SU-DHL-6 (cell line): ENCODE data around the gene IL6ST.

Source experiments
- H2AFZ ChIP-seq: fragments of 200-600 bp; sonication (generic); 2 replicates; pipeline ENCODE4 v1.6.1; 2014; ENCODE audit warnings: low read depth, mild to moderate bottlenecking, moderate library complexity, mixed read lengths, antibody characterized with exemption, low read length; ENCODE audit not compliant: severe bottlenecking
- H3F3A ChIP-seq: fragments of 200-600 bp; shearing (Covaris generic); 2 replicates; pipeline ENCODE4 v1.6.0; 2016; ENCODE audit warnings: antibody characterized with exemption, mild to moderate bottlenecking; ENCODE audit not compliant: insufficient read depth
- H3K27ac ChIP-seq: fragments of 200-600 bp; sonication (generic); 2 replicates; pipeline ENCODE4 v1.5.1; 2016; ENCODE audit warnings: low read depth, mild to moderate bottlenecking, low read length, moderate library complexity, mixed read lengths
- H3K27me3 ChIP-seq: fragments of 200-600 bp; sonication (generic), shearing (Covaris generic); 2 replicates; pipeline ENCODE4 v1.6.0; 2014; ENCODE audit warnings: mild to moderate bottlenecking, low read length
- H3K36me3 ChIP-seq: fragments of 200-600 bp; sonication (generic); 2 replicates; pipeline ENCODE4 v1.6.1; 2014; ENCODE audit warnings: mild to moderate bottlenecking, low read length, mixed read lengths
- H3K4me2 ChIP-seq: fragments of 300-600, 200-600 bp; shearing (Covaris generic), sonication (generic); 2 replicates; pipeline ENCODE4 v1.6.0; 2014; ENCODE audit warnings: low read length, low read depth, mild to moderate bottlenecking; ENCODE audit not compliant: poor library complexity, severe bottlenecking
- H3K4me3 ChIP-seq: fragments of 200-600 bp; sonication (generic); 2 replicates; pipeline ENCODE4 v1.5.1; 2014; ENCODE audit warnings: antibody characterized with exemption, low read length, mild to moderate bottlenecking, mixed read lengths; ENCODE audit not compliant: insufficient read depth, poor library complexity, severe bottlenecking
- H3K79me2 ChIP-seq: fragments of 200-600 bp; sonication (generic); 2 replicates; pipeline ENCODE4 v1.6.1; 2014; ENCODE audit warnings: mild to moderate bottlenecking, low read length, moderate library complexity; ENCODE audit not compliant: insufficient read depth
- H3K9ac ChIP-seq: fragments of 200-600 bp; sonication (generic); 2 replicates; pipeline ENCODE4 v1.7.0; 2014; ENCODE audit warnings: mild to moderate bottlenecking, low read length
- H3K9me2 ChIP-seq: fragments of 200-600 bp; sonication (generic); replicated peaks from 2 replicates; pipeline ENCODE4 v1.6.1; 2014; ENCODE audit warnings: low read length; ENCODE audit not compliant: insufficient read depth
- H3K9me3 ChIP-seq: fragments of 200-600 bp; sonication (generic); 2 replicates; pipeline ENCODE4 v1.6.1; 2014; ENCODE audit warnings: low read length, mixed read lengths; ENCODE audit not compliant: insufficient read depth
- H4K20me1 ChIP-seq: fragments of 200-600 bp; sonication (generic); 2 replicates; pipeline ENCODE4 v1.6.1; 2014; ENCODE audit warnings: low read depth, mild to moderate bottlenecking, antibody characterized with exemption, low read length, moderate library complexity, mixed read lengths
- EZH2phosphoT487 ChIP-seq: fragments of 200-600 bp; sonication (generic), shearing (Covaris generic); conservative IDR thresholded peaks from 2 replicates; pipeline ENCODE4 v1.6.1; 2018; ENCODE audit warnings: mild to moderate bottlenecking, antibody characterized with exemption, low read length, moderate library complexity, mixed read lengths
- TF ChIP-seq, protein P1 (sequence below): fragments of 200-600 bp; sonication (generic); IDR thresholded peaks from one replicate; pipeline ENCODE4 v1.5.1; 2017; ENCODE audit warnings: antibody characterized with exemption, mild to moderate bottlenecking, low read length, moderate library complexity; ENCODE audit not compliant: insufficient read depth, poor library complexity, severe bottlenecking

The IL6ST gene

DNA sequence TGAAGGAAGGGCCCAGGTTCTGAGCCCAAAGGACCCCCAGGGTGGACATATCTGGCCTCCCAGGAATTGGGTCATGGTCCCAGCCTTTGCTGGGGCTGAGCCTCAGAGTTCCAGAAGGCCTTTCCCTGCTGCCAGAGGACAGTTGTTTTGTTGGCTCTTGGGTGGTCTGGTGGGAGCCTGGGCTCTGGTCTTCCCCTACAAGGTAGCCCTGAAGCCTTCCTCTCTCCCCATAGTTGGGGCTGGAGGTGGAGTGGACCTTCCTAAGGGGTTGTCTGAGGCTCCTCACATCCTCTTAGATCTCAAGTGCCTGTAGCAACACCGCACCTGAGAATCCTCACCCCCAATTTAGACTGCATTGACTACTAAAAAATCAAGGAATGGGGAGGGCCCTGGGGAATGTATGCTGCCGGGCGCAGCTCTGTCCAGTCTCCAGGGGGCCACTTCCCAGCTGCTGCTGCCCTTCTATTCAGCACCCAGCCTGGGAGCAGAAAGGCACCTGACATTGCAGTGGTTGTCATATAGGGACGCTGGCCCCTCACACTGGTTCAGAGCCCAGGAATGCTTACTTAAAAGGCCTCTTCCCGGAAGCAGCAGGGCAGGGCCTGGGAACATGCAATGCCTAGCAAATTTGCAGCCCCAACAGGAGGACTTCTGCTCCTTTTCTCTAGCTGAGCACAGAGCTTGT, 77.2 kb downstream of the IL6ST start:
- no peaks in the 10 kb centered on the region for H3F3A ChIP-seq
- H4K20me1 ChIP-seq = no peaks in the 10 kb centered on the region
- no peak overlapping the region for H3K4me3 ChIP-seq
- no peaks in the 10 kb centered on the region for H3K79me2 ChIP-seq
- no peak overlapping the region for H3K9ac ChIP-seq
- H3K9me3 ChIP-seq = no peaks in the 10 kb centered on the region
- no peaks in the 10 kb centered on the region for H3K36me3 ChIP-seq
- TF ChIP-seq, protein P1, sequence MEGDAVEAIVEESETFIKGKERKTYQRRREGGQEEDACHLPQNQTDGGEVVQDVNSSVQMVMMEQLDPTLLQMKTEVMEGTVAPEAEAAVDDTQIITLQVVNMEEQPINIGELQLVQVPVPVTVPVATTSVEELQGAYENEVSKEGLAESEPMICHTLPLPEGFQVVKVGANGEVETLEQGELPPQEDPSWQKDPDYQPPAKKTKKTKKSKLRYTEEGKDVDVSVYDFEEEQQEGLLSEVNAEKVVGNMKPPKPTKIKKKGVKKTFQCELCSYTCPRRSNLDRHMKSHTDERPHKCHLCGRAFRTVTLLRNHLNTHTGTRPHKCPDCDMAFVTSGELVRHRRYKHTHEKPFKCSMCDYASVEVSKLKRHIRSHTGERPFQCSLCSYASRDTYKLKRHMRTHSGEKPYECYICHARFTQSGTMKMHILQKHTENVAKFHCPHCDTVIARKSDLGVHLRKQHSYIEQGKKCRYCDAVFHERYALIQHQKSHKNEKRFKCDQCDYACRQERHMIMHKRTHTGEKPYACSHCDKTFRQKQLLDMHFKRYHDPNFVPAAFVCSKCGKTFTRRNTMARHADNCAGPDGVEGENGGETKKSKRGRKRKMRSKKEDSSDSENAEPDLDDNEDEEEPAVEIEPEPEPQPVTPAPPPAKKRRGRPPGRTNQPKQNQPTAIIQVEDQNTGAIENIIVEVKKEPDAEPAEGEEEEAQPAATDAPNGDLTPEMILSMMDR = no peak
- no peak for TF ChIP-seq EZH2phosphoT487
- no peak overlapping the region for H3K27ac ChIP-seq
- no peak overlapping the region for H3K4me2 ChIP-seq
- H2AFZ ChIP-seq = no peak overlapping the region
- no peaks in the 10 kb centered on the region for H3K9me2 ChIP-seq
- H3K27me3 ChIP-seq = no peaks in the 10 kb centered on the region

DNA sequence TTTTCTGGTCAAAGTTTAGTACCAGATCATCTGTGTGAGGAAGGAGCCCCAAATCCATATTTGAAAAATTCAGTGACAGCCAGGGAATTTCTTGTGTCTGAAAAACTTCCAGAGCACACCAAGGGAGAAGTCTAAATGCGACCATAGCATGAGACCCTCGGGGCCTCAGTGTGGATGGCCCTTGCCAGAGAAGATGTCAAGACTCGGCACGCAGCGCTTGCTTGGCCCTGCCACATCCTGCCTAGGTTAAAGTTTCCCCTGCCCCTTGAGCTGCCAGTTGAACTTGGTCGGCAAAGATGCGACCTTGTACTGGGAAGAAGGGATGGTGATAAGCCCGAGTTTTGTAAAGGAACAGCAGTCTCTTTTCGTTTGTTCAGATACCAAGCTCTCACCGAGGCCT, 77.8 kb downstream of the IL6ST start:
- Histone ChIP-seq H3K9ac (no peak overlapping the region), H3F3A (no peaks in the 10 kb centered on the region), H4K20me1 (no peaks in the 10 kb centered on the region), H3K4me3 (no peak overlapping the region), H3K79me2 (no peaks in the 10 kb centered on the region), H3K9me3 (no peaks in the 10 kb centered on the region), H3K9me2 (no peaks in the 10 kb centered on the region), H3K36me3 (no peaks in the 10 kb centered on the region), H3K4me2 (no peak overlapping the region), H2AFZ (no peak overlapping the region), H3K27ac (no peak overlapping the region), H3K27me3 (no peaks in the 10 kb centered on the region)
- no peak for TF ChIP-seq EZH2phosphoT487
- TF ChIP-seq, protein P1 = no peak

DNA sequence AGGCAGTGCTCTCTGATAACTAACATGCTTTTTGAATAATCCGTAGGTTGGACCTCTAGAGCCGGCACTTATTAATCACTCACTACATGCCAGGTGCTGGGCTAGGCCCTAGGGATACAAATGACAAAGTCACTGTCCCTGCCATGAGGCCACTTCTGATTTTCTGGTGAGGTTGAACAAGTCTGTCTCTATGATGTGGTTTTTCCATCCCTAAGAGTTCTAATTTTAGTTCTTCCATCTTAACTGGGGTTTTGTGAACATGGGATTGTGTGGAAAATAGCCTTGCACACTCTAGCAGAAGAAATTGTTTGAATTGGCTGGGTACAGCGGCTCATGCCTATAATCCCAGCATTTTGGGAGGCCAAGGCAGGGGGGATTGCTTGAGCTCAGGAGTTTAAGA, 79.0 kb downstream of the IL6ST start:
- no peaks in the 10 kb centered on the region for H3K27me3 ChIP-seq
- H3K9me2 ChIP-seq = no peaks in the 10 kb centered on the region
- no peaks in the 10 kb centered on the region for H3F3A ChIP-seq
- no peak overlapping the region for H3K4me3 ChIP-seq
- H4K20me1 ChIP-seq = no peaks in the 10 kb centered on the region
- H2AFZ ChIP-seq = no peak overlapping the region
- H3K36me3 ChIP-seq = no peaks in the 10 kb centered on the region
- H3K4me2 ChIP-seq = no peak overlapping the region
- TF ChIP-seq, protein P1 = no peak
- TF ChIP-seq EZH2phosphoT487 = no peak
- H3K79me2 ChIP-seq = no peaks in the 10 kb centered on the region
- H3K9me3 ChIP-seq = no peaks in the 10 kb centered on the region
- H3K27ac ChIP-seq = no peak overlapping the region
- no peak overlapping the region for H3K9ac ChIP-seq
